ENCODE data around the gene KRT72. TPM values are rescaled to one million over a fixed set of nuclear protein-coding genes. Genes with fewer than 3 reads are reported as not detected.

The KRT72 gene
- total RNA-seq, 4 donors from 2014 or later = not detected

- H3K36me3 ChIP-seq = no peaks in the 10 kb centered on the region
- intact Hi-C loops (cut with DNase I; ENCODE audit: low total_unique reads) (no loop called here), in situ Hi-C loops (cut with MboI; ENCODE audit: low sequenced_read_pairs in 4 of 4) (no loop called here)
- H3K9me3 ChIP-seq = no peaks in the 10 kb centered on the region
- H3K4me3 ChIP-seq = no peak overlapping the region
- no peak for TF ChIP-seq POLR2A (IDR thresholded peaks at IDR 0.05)
- TF ChIP-seq CTCF (IDR thresholded peaks at IDR 0.05 in 4 of 5, conservative IDR thresholded peaks at IDR 0.05 in 1 of 5) = no peak
- no peaks in the 10 kb centered on the region for H3K4me1 ChIP-seq
- no peak overlapping the region for H3K27ac ChIP-seq
- no peak for ATAC-seq
- no peaks in the 10 kb centered on the region for H3K27me3 ChIP-seq
- no peak for DNase-seq
Observed at GRCh38 chr12:52631264-52631663, 30.0 kb upstream of the KRT72 start.

DNA sequence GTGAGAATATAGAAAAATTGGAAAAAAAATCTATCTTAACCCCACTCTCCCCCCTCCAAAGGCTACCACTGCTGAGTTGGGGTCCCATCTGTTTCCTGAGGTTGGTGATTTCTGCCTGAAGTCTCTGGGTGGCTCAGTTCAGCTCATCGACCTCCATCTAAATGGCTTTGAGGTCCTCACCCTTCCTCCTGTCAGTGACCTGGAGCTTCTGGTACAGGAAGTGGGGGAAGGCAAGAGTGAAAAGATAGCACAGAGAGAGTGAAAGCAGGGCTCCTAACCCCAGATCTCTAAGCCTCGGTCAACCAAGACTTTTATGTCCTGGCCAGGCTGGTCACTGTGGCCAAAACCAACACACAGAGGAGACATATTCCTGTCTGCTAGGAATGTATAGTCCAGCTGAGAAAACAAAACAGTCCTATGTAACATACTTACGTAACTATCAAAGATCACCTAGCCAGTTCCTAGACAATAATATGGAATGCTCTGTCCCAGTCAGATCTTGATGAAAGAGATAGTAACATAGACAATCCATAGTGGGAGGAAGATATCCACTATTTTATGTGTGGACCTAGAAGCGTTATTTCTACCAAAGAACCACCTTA, 29.4 kb upstream of the KRT72 start:
- TF ChIP-seq CTCF (IDR thresholded peaks at IDR 0.05 in 4 of 5, conservative IDR thresholded peaks at IDR 0.05 in 1 of 5) = no peak
- no peak for TF ChIP-seq POLR2A (IDR thresholded peaks at IDR 0.05)
- ATAC-seq (no peak), DNase-seq (no peak)
- Histone ChIP-seq H3K27me3 (no peaks in the 10 kb centered on the region), H3K4me3 (no peak overlapping the region), H3K4me1 (no peaks in the 10 kb centered on the region), H3K9me3 (no peaks in the 10 kb centered on the region), H3K36me3 (no peaks in the 10 kb centered on the region), H3K27ac (no peak overlapping the region)
- intact Hi-C loops (cut with DNase I; ENCODE audit: low total_unique reads) = no loop called here
- in situ Hi-C loops (cut with MboI; ENCODE audit: low sequenced_read_pairs in 4 of 4) = no loop called here

- H3K9me3 ChIP-seq = no peaks in the 10 kb centered on the region
- H3K36me3 ChIP-seq = no peaks in the 10 kb centered on the region
- TF ChIP-seq POLR2A (IDR thresholded peaks at IDR 0.05) (no peak), CTCF (IDR thresholded peaks at IDR 0.05 in 4 of 5, conservative IDR thresholded peaks at IDR 0.05 in 1 of 5) (no peak)
- in situ Hi-C loops (cut with MboI; ENCODE audit: low sequenced_read_pairs in 4 of 4) = no loop called here
- H3K27me3 ChIP-seq = no peaks in the 10 kb centered on the region
- H3K4me1 ChIP-seq = no peaks in the 10 kb centered on the region
- DNase-seq (no peak), ATAC-seq (no peak)
- H3K4me3 ChIP-seq = no peak overlapping the region
- no peak overlapping the region for H3K27ac ChIP-seq
- intact Hi-C loops (cut with DNase I; ENCODE audit: low total_unique reads) = no loop called here
Observed at GRCh38 chr12:52630008-52630500, 28.8 kb upstream of the KRT72 start.

GRCh38 chr12:52629281-52630007, 28.2 kb upstream of the KRT72 start:
- no peak for ATAC-seq

More at GRCh38 chr12:52629281-52630007, 28.2 kb upstream of the KRT72 start:
- DNase-seq = no peak
- Histone ChIP-seq H3K27ac (no peak overlapping the region), H3K4me1 (no peaks in the 10 kb centered on the region), H3K9me3 (no peaks in the 10 kb centered on the region), H3K27me3 (no peaks in the 10 kb centered on the region), H3K36me3 (no peaks in the 10 kb centered on the region), H3K4me3 (no peak overlapping the region)
- intact Hi-C loops (cut with DNase I; ENCODE audit: low total_unique reads) (no loop called here), in situ Hi-C loops (cut with MboI; ENCODE audit: low sequenced_read_pairs in 4 of 4) (no loop called here)
- TF ChIP-seq POLR2A (IDR thresholded peaks at IDR 0.05) = no peak
- no peak for TF ChIP-seq CTCF (IDR thresholded peaks at IDR 0.05 in 4 of 5, conservative IDR thresholded peaks at IDR 0.05 in 1 of 5)
